IMR-90 (cell line): ENCODE measurements around the gene PPFIBP2. TPM values are rescaled to one million over a fixed set of nuclear protein-coding genes. Genes with fewer than 3 reads are reported as not detected.

Experiments
- polyA plus RNA-seq, 3 experiments: library from polyadenylated mRNA; depleted of rRNA; stranded (reverse); fragments of >200 nt; gene quantifications; 2 replicates each; pipeline ENCODE4 v1.2.3, GENCODE V29; 2012; ENCODE audit warnings: low replicate concordance in 1 of 3
- total RNA-seq: library from RNA; depleted of rRNA; stranded (reverse); fragments of >200 nt; gene quantifications from 2 replicates; pipeline ENCODE4 v1.2.3, GENCODE V29; 2012
- TF ChIP-seq, protein P1 (sequence below): conservative IDR thresholded peaks from 2 replicates; pipeline ENCODE4 v1.5.1; 2012; ENCODE audit warnings: mild to moderate bottlenecking, low read depth, low read length, improper control_type of control experiment

PPFIBP2 gene
- total and polyA plus RNA-seq, 2 of the 4 experiments (the other 2 are of a cell fraction): 6.0 to 11.8 TPM

DNA sequence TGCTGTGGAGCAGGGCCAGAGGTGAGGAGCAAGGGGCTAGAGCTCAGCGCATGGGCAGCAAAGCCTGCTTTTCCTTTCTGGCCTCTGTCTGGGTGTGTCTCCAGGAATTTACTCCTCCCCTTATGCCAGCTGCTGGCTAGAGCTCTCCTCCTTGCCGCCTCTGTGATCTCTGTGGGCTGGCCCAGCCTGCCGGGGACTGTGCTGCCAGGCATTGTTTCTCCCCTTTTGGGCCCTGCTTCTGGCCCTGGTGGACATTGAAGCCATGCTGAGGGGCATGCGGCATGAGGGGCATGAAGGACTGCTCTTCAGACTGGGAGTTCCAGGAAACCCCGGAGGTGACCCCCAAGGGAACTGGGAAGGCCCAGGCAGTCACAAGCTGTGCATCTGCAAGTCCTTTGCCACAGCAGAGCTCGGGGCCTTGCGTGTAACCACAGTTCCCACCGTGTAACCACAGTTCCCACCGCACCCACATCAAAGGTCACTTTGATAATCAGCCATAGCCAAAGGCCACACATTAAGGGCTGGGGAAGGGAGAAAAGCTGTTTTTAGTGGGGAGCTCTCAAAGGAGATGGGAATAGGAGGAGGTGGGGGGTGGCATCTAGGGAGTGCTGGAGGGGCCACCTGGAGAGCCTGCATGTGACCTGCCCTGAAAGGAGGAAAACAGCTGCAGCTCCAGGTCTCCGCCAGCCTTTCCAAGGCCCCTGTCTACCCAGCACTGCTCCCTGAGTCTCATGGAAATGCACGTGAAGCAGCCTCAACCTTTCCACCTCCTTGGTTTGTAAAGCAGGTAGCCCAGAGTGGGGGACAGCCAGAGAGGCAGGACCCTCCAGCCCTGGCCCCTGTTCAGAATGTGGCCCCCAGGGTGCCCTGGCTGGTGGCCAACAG, 62.3 kb downstream of the PPFIBP2 start (continued):
- TF ChIP-seq, protein P1, sequence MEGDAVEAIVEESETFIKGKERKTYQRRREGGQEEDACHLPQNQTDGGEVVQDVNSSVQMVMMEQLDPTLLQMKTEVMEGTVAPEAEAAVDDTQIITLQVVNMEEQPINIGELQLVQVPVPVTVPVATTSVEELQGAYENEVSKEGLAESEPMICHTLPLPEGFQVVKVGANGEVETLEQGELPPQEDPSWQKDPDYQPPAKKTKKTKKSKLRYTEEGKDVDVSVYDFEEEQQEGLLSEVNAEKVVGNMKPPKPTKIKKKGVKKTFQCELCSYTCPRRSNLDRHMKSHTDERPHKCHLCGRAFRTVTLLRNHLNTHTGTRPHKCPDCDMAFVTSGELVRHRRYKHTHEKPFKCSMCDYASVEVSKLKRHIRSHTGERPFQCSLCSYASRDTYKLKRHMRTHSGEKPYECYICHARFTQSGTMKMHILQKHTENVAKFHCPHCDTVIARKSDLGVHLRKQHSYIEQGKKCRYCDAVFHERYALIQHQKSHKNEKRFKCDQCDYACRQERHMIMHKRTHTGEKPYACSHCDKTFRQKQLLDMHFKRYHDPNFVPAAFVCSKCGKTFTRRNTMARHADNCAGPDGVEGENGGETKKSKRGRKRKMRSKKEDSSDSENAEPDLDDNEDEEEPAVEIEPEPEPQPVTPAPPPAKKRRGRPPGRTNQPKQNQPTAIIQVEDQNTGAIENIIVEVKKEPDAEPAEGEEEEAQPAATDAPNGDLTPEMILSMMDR: no peak
